Jurkat, Clone E6-1 (cell line): ENCODE measurements around the gene SCAF8.

Experiments
- DNase-seq: peaks from one replicate; pipeline ENCODE4 v3.0.0-alpha.2; 2011; ENCODE audit warnings: low read depth, low spot score
- H3K4me3 ChIP-seq: 2 replicates; pipeline ENCODE4 v1.5.1; 2011; ENCODE audit warnings: mild to moderate bottlenecking, low read length, control low read depth, moderate library complexity

The SCAF8 gene

GRCh38 chr6:154815938-154816820 is 83.0 kb downstream of the SCAF8 start:
- no peak overlapping the region for H3K4me3 ChIP-seq
- DNase-seq = no peak

DNA sequence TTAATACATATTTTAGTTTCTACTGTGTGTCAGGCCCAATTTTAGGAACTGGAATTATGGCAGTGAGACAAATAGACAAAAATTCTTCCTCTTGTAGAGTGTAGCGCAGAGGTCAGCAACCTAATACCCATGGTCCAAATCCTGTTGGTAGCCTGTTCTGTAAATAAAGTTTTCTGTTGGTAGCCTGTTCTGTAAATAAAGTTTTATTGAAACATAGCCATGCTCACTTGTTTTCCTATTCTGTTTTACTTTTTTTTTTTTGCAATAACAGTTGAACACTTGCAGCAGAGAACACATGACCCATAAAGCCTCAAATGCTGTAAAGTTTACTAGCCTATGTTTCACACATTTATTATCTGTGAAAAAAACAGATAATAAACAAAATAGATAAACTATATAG is 87.9 kb downstream of the SCAF8 start:
- H3K4me3 ChIP-seq = no peak overlapping the region
- DNase-seq = no peak

- no peak for DNase-seq
- no peak overlapping the region for H3K4me3 ChIP-seq
Observed at GRCh38 chr6:154821638-154822037, 88.4 kb downstream of the SCAF8 start.

- H3K4me3 ChIP-seq = no peak overlapping the region
- DNase-seq = no peak
Observed at GRCh38 chr6:154822947-154823558, 89.8 kb downstream of the SCAF8 start.

DNA sequence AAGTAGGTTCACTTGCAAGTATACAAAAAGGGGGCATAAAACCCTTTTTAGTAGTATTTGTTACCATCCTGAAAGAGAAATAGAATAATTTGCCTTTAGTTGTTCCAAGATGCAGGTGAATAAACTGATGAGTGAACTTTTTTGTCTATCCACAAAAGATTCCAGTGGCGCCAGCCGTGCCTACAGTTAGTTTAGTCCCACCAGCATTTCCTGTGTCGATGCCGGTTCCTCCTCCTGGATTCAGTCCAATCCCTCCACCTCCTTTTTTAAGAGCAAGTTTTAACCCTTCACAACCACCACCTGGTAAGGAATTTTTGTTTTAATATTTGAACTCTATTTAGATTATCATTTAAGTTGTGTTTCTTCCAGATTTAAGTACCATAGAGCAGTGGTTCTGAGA is 90.9 kb downstream of the SCAF8 start:
- no peak for DNase-seq
- no peak overlapping the region for H3K4me3 ChIP-seq

DNA sequence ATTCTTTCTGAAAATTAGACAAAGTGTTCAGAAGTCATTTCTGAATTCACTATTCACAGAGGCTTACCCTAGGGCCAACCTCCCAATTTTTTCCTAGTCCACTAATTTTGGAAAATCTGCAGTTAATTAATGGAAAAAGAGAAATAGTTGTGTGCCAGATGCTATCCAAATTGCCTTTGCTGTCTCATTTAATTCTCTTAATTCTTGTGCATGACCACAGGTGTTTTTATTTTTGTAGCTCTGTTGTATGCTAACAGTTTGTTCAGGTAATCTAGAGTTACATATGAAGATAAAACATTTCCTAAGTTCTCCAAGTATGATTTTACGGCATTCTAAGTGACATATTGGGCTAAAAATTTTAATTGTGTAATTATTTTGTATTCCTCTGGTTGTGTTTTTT is 96.8 kb downstream of the SCAF8 start:
- DNase-seq = no peak
- H3K4me3 ChIP-seq = no peak overlapping the region

DNA sequence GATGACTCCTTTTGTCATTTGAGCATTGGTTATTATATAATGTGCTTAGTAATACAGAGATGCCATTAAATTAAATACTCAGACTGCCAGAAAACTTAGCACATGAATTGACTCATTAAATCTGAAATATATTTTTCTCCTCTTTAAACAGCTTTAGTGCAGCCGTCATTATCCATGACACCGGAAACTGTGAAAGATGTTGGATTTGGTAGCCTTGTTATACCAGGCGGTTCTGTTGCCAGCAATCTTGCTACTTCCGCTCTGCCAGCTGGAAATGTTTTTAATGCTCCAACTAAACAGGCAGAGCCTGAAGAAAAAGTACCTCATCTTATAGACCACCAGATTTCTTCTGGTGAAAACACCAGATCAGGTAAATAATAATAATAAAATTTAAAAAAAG is 97.6 kb downstream of the SCAF8 start:
- H3K4me3 ChIP-seq = no peak overlapping the region
- no peak for DNase-seq

GRCh38 chr6:154835307-154835706 is 102.1 kb downstream of the SCAF8 start:
- H3K4me3 ChIP-seq = no peak overlapping the region
- no peak for DNase-seq

GRCh38 chr6:154839546-154839945 is 106.3 kb downstream of the SCAF8 start:
- no peak for DNase-seq
- no peak overlapping the region for H3K4me3 ChIP-seq

GRCh38 chr6:154840363-154840762 is 107.1 kb downstream of the SCAF8 start:
- DNase-seq = no peak
- H3K4me3 ChIP-seq = no peak overlapping the region

GRCh38 chr6:154841109-154841508 is 107.9 kb downstream of the SCAF8 start:
- no peak for DNase-seq
- no peak overlapping the region for H3K4me3 ChIP-seq

- no peak overlapping the region for H3K4me3 ChIP-seq
- no peak for DNase-seq
Observed at GRCh38 chr6:154842833-154843232, 109.6 kb downstream of the SCAF8 start.

DNA sequence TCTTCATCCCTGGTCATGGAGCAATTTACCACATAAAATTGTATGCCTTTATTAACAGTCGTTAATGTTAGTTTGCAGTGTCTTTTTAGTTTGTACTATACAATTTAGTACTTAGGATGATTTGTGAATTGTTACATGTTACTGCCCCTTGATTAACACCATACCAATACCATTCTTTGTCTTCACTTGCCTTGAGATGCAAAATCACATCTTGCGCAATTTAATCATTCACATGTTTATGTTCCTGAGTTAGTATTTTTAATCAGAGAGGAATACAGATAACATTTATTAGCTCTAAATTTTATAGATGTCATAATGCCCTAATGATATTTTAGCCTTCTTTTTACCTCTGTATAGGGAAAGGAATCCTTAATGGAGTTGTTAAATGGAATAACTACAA is 114.1 kb downstream of the SCAF8 start:
- no peak for DNase-seq
- no peak overlapping the region for H3K4me3 ChIP-seq

GRCh38 chr6:154848580-154848979 is 115.4 kb downstream of the SCAF8 start:
- DNase-seq = no peak
- H3K4me3 ChIP-seq = no peak overlapping the region

GRCh38 chr6:154849475-154849874 is 116.3 kb downstream of the SCAF8 start:
- no peak overlapping the region for H3K4me3 ChIP-seq
- no peak for DNase-seq

DNA sequence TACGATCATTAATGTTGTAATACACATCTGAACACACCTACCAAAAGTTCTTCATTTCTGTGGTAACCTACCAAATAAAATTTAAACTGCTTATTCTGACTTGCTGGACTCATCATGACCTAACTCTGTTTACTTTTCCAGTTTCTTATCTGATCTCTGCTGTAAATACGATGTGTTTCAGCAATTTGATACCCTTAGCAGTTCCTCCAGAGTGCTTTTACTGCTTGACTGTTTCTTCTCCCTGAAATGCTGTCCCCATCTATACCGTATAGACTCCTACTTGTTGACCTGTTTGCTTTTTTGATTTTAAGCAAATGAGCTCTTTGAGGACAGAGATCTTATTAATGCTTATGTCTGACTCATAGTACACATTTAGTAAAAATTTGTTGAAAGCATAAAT is 119.5 kb downstream of the SCAF8 start:
- H3K4me3 ChIP-seq = no peak overlapping the region
- no peak for DNase-seq

- no peak overlapping the region for H3K4me3 ChIP-seq
- no peak for DNase-seq
Observed at GRCh38 chr6:154857529-154857928, 124.3 kb downstream of the SCAF8 start.

GRCh38 chr6:154861825-154862224 is 128.6 kb downstream of the SCAF8 start:
- DNase-seq = no peak

DNA sequence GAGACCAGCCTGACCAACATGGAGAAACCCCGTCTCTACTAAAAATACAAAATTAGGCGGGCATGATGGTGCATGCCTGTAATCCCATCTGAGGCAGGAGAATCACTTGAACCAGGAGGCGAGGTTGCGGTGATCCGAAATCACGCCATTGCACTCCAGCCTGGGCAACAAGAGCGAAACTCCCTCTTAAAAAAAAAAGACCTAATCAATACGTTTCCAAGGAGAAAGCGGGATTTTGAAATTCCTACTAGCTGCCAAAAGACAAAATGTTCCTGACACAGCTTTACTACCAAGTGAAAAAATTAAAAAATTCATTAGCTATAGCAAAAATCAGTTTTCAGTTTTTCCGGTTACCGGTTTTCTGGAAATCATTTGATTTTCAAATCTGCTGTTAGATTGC is 129.3 kb downstream of the SCAF8 start:
- DNase-seq = no peak
- no peak overlapping the region for H3K4me3 ChIP-seq

More at GRCh38 chr6:154861825-154862224, 128.6 kb downstream of the SCAF8 start:
- no peak overlapping the region for H3K4me3 ChIP-seq

- no peak for DNase-seq
Observed at GRCh38 chr6:154864066-154864430, 130.8 kb downstream of the SCAF8 start.

GRCh38 chr6:154865291-154865690 is 132.1 kb downstream of the SCAF8 start:
- no peak for DNase-seq
- H3K4me3 ChIP-seq = no peak overlapping the region

More at GRCh38 chr6:154864066-154864430, 130.8 kb downstream of the SCAF8 start:
- no peak overlapping the region for H3K4me3 ChIP-seq
